Natural killer cell (primary cell): ENCODE results near the gene FBXO44. TPM values are rescaled to one million over a fixed set of nuclear protein-coding genes. Genes with fewer than 3 reads are reported as not detected.

Experiments
- ATAC-seq, 3 donors: fragments of 150-1000 bp in 2 of 3; fragments of 200-7000 bp in 1 of 3; cut with Tn5 transposase; 1 replicate in 1 of 3; 2 replicates in 2 of 3; pipeline ENCODE4 v1.10.0; 2021; ENCODE audit warnings: mild to moderate bottlenecking in 2 of 3, moderate library complexity in 2 of 3
- DNase-seq, 2 donors: peaks; one replicate each; pipeline versions ENCODE4 v3.0.0 to v3.0.0-alpha.2; 2013 to 2021; ENCODE audit warnings: mixed read lengths in 1 of 2
- H3K27ac ChIP-seq: one replicate; pipeline ENCODE4 v1.5.1; 2013; ENCODE audit warnings: mild to moderate bottlenecking, low read length
- H3K27me3 ChIP-seq: one replicate; pipeline ENCODE4 v1.6.1; 2013; ENCODE audit warnings: low read length; ENCODE audit not compliant: control insufficient read depth, insufficient read depth
- H3K36me3 ChIP-seq: one replicate; pipeline ENCODE4 v1.6.1; 2013; ENCODE audit warnings: low read length; ENCODE audit not compliant: control insufficient read depth, insufficient read depth
- H3K4me1 ChIP-seq: one replicate; pipeline ENCODE4 v1.6.1; 2013; ENCODE audit warnings: low read length; ENCODE audit not compliant: control insufficient read depth, insufficient read depth
- H3K4me3 ChIP-seq: one replicate; pipeline ENCODE4 v1.5.1; 2013; ENCODE audit warnings: low read length
- H3K9me3 ChIP-seq: one replicate; pipeline ENCODE4 v1.6.1; 2013; ENCODE audit warnings: low read length; ENCODE audit not compliant: control insufficient read depth, insufficient read depth
- H3K27ac Mint-ChIP-seq, 2 donors: one replicate each; pipeline ENCODE4 v1.8.0; 2022; ENCODE audit warnings: mild to moderate bottlenecking in 2 of 2, mixed read lengths in 2 of 2, moderate library complexity in 1 of 2
- H3K27me3 Mint-ChIP-seq, 2 donors: one replicate each; pipeline ENCODE4 v1.8.0; 2022; ENCODE audit warnings: low read depth in 2 of 2, mixed read lengths in 2 of 2
- H3K36me3 Mint-ChIP-seq: one replicate; pipeline ENCODE4 v1.8.0; 2022; ENCODE audit warnings: mixed read lengths
- H3K4me1 Mint-ChIP-seq, 2 donors: one replicate each; pipeline ENCODE4 v1.8.0; 2022; ENCODE audit warnings: mixed read lengths in 2 of 2
- H3K4me3 Mint-ChIP-seq: one replicate; pipeline ENCODE4 v1.8.0; 2022; ENCODE audit warnings: mild to moderate bottlenecking, moderate library complexity, mixed read lengths
- H3K9me3 Mint-ChIP-seq, 2 donors: one replicate each; pipeline ENCODE4 v1.8.0; 2022; ENCODE audit warnings: mixed read lengths in 2 of 2
- WGBS: methylation state at CpG from one replicate; pipeline ENCODE4 v1.1.7; 2013; ENCODE audit warnings: missing lambda C conversion rate; ENCODE audit not compliant: insufficient coverage; 5-methylcytosine and 5-hydroxymethylcytosine counted together
- intact Hi-C: fragments of 100-400 bp; cut with micrococcal nuclease; formaldehyde crosslinking; loops from one replicate; pipeline ENCODE4 v1.14.2; 2022
- total RNA-seq, 4 donors: library from RNA; stranded (reverse); fragments of 120-200 nt in 1 of 4; gene quantifications; one replicate each; pipeline versions ENCODE4 v1.2.3 to v1.2.4, GENCODE V29; 2013 to 2022
- TF ChIP-seq, protein P1 (sequence below): fragments of 200-600 bp; IDR thresholded peaks from one replicate; pipeline ENCODE4 v1.8.0; 2022; ENCODE audit warnings: antibody characterized with exemption

The FBXO44 gene
- total RNA-seq, 3 donors from 2014 or later (not counting 1 experiment from before 2014, with no cell fraction given), result 57.6 to 79.1 (median 69.8) TPM

- ATAC-seq (no peak), DNase-seq (no peak)
- H3K9me3 ChIP-seq, result no peaks in the 10 kb centered on the region
- no peak overlapping the region for H3K27ac ChIP-seq
- Mint-ChIP-seq H3K9me3 (no peaks in the 10 kb centered on the region), H3K4me1 (no peaks in the 10 kb centered on the region), H3K27me3 (peaks cover 7 to 8% of the 10 kb centered on the region in 2 donors), H3K27ac (no peak overlapping the region), H3K4me3 (no peak overlapping the region), H3K36me3 (no peaks in the 10 kb centered on the region)
- no peaks in the 10 kb centered on the region for H3K36me3 ChIP-seq
- intact Hi-C loops, result no loop called here
- TF ChIP-seq, protein P1, sequence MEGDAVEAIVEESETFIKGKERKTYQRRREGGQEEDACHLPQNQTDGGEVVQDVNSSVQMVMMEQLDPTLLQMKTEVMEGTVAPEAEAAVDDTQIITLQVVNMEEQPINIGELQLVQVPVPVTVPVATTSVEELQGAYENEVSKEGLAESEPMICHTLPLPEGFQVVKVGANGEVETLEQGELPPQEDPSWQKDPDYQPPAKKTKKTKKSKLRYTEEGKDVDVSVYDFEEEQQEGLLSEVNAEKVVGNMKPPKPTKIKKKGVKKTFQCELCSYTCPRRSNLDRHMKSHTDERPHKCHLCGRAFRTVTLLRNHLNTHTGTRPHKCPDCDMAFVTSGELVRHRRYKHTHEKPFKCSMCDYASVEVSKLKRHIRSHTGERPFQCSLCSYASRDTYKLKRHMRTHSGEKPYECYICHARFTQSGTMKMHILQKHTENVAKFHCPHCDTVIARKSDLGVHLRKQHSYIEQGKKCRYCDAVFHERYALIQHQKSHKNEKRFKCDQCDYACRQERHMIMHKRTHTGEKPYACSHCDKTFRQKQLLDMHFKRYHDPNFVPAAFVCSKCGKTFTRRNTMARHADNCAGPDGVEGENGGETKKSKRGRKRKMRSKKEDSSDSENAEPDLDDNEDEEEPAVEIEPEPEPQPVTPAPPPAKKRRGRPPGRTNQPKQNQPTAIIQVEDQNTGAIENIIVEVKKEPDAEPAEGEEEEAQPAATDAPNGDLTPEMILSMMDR, result no peak
- H3K4me3 ChIP-seq, result no peak overlapping the region
- no peaks in the 10 kb centered on the region for H3K4me1 ChIP-seq
- H3K27me3 ChIP-seq, result no peaks in the 10 kb centered on the region
- WGBS, result 62% methylated on average over 6 of the region's 6 CpGs
These were observed 44.0 kb upstream of the FBXO44 start for GRCh38 chr1:11610629-11611180.

DNA sequence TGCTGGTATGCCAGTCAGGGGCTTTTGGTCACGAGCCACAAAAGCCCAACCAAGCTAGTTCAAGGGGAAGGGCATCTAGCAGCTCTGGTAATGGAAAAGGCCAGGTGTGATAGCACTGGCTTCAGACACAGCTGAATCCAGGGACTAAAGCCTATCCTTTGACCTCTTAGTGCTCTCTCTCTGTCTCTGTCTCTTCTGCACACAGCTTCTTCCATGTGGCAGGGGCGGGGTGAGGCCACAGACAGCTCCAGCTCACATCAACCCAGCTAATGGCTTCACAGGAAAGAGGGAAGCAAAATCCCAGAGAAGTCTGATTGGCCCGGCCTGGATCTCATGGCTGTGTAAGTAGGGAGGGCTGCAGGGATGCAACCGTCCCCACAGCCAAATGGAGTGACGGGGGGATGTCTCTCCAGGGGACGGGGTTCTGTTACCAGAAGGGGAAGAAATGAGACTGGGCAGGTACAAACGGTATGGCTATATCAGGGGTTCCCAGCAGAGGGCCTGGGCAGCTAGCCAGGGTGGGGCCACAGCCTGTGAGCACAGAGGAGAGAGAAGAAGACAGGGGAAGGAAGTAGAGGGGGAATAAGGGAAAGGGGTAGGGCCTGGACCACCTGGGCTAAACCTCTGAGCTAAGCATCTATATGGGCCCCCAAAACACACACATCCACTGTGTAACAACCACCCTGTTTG lies 42.9 kb upstream of the FBXO44 start:
- Histone ChIP-seq H3K36me3 (no peaks in the 10 kb centered on the region), H3K9me3 (no peaks in the 10 kb centered on the region), H3K27me3 (no peaks in the 10 kb centered on the region), H3K4me1 (no peaks in the 10 kb centered on the region), H3K4me3 (no peak overlapping the region), H3K27ac (no peak overlapping the region)
- no peaks in the 10 kb centered on the region for H3K36me3 Mint-ChIP-seq
- intact Hi-C loops, result no loop called here
- no peak for ATAC-seq
- H3K4me3 Mint-ChIP-seq, result no peak overlapping the region
- H3K9me3 Mint-ChIP-seq, result no peaks in the 10 kb centered on the region
- no peak overlapping the region for H3K27ac Mint-ChIP-seq
- WGBS, result 46% methylated on average over 7 of the region's 7 CpGs
- no peak for DNase-seq
- peaks cover 0 to 4% of the 10 kb centered on the region in 2 donors for H3K27me3 Mint-ChIP-seq
- H3K4me1 Mint-ChIP-seq, result no peaks in the 10 kb centered on the region
- TF ChIP-seq, protein P1, result no peak

DNA sequence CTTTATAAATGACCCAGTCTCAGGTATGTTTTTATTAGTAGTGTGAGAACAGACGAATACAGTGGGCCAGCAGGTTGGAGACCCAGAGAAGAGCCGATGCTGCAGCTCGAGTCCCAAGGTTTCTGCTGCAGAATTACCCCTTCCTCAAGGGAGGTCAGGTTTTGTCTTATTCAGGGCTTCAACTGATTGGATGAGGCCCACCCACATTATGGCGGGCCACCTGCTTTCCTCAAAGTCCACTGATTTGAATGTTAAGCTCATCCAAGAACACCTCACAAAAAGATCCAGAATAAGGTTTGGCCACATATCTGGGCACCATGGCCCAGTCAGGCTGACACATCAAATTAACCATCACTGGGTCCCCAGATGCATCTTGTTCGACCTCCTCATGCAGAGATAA lies 41.3 kb upstream of the FBXO44 start:
- Mint-ChIP-seq H3K27me3 (peaks cover 6 to 8% of the 10 kb centered on the region in 2 donors), H3K9me3 (no peaks in the 10 kb centered on the region), H3K4me1 (no peaks in the 10 kb centered on the region), H3K27ac (no peak overlapping the region), H3K4me3 (no peak overlapping the region), H3K36me3 (no peaks in the 10 kb centered on the region)
- Histone ChIP-seq H3K27me3 (no peaks in the 10 kb centered on the region), H3K36me3 (no peaks in the 10 kb centered on the region), H3K9me3 (no peaks in the 10 kb centered on the region), H3K4me1 (no peaks in the 10 kb centered on the region), H3K4me3 (no peak overlapping the region), H3K27ac (no peak overlapping the region)
- no peak for DNase-seq
- intact Hi-C loops, result no loop called here
- TF ChIP-seq, protein P1, result no peak
- ATAC-seq, result no peak
- WGBS, result 81% methylated on average over 5 of the region's 5 CpGs

DNA sequence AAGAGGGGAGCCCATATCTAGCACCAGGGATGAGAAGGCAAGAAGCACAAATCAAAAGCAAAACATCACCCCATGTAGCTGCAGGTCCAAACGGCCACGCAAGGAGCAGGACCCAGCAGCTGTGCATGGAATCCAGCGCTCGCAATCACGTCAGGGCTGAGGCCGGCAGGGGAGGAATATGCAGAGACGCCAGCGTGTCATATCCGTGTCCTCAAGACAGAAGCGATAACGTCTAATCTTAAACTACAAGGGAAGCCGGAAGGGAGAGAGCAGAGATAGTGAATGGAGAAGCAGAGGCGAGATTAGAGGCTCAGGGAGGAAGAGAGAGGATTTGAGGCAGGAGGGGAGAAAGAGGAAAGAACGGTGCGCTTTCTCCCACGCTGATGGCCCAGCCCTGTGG lies 39.6 kb upstream of the FBXO44 start:
- TF ChIP-seq, protein P1, result no peak
- 69% methylated on average over 15 of the region's 16 CpGs for WGBS
- Mint-ChIP-seq H3K36me3 (no peaks in the 10 kb centered on the region), H3K4me1 (no peaks in the 10 kb centered on the region), H3K4me3 (no peak overlapping the region), H3K27ac (no peak overlapping the region), H3K9me3 (no peaks in the 10 kb centered on the region), H3K27me3 (peaks cover 6 to 8% of the 10 kb centered on the region in 2 donors)
- DNase-seq, result no peak
- Histone ChIP-seq H3K36me3 (no peaks in the 10 kb centered on the region), H3K4me1 (no peaks in the 10 kb centered on the region), H3K9me3 (no peaks in the 10 kb centered on the region), H3K27ac (no peak overlapping the region), H3K27me3 (no peaks in the 10 kb centered on the region), H3K4me3 (no peak overlapping the region)
- ATAC-seq, result no peak
- intact Hi-C loops, result no loop called here
